ENCODE measurements around the gene POLR3A. TPM values are rescaled to one million over a fixed set of nuclear protein-coding genes. Genes with fewer than 3 reads are reported as not detected.

Gene POLR3A
- total and polyA plus RNA-seq, 2 donors (not counting 1 experiment from before 2014, with no cell fraction given) = 5.4 to 18.4 TPM

GRCh38 chr10:77993620-77994019, 35.7 kb downstream of the POLR3A start:
- H3K4me3 Mint-ChIP-seq = no peak overlapping the region
- intact Hi-C loops (cut with micrococcal nuclease) = no loop called here
- DNase-seq (no peak), ATAC-seq (ENCODE audit: low read depth) (no peak)
- no peak overlapping the region for H2AFZ ChIP-seq (ENCODE audit: insufficient read depth, low read depth, low read length, poor library complexity, severe bottlenecking)
- no peak overlapping the region for H3K9ac ChIP-seq (ENCODE audit: low read length)
- no peaks in the 10 kb centered on the region for H3K9me3 ChIP-seq (ENCODE audit: control extremely low read depth in 1 of 3, control insufficient read depth in 2 of 3, insufficient read depth in 1 of 3, low read length in 2 of 3)
- H3K4me2 ChIP-seq (replicated peaks; ENCODE audit: low read depth, low read length, poor library complexity, severe bottlenecking) = no peak overlapping the region
- WGBS (ENCODE audit: insufficient coverage) = 100% methylated on average over 1 of the region's 3 CpGs
- no peak overlapping the region for H3K27ac ChIP-seq (ENCODE audit: low read length in 2 of 2)
- CTCF ChIA-PET = no interaction called here
- H3K4me3 ChIP-seq (ENCODE audit: control extremely low read depth in 1 of 5, extremely low read depth in 1 of 5, insufficient read depth in 1 of 5, low read depth in 2 of 5, low read length in 4 of 5) = no peak overlapping the region
- H3K9me3 Mint-ChIP-seq (ENCODE audit: insufficient read depth) = no peaks in the 10 kb centered on the region
- H3K36me3 ChIP-seq (replicated peaks in 1 of 2; ENCODE audit: control extremely low read depth in 1 of 2, control insufficient read depth in 1 of 2, extremely low read depth in 1 of 2, insufficient read depth in 2 of 2, low read length in 1 of 2) = peaks cover 5 to 54% of the 10 kb centered on the region in 2 experiments
- TF ChIP-seq, protein P1, sequence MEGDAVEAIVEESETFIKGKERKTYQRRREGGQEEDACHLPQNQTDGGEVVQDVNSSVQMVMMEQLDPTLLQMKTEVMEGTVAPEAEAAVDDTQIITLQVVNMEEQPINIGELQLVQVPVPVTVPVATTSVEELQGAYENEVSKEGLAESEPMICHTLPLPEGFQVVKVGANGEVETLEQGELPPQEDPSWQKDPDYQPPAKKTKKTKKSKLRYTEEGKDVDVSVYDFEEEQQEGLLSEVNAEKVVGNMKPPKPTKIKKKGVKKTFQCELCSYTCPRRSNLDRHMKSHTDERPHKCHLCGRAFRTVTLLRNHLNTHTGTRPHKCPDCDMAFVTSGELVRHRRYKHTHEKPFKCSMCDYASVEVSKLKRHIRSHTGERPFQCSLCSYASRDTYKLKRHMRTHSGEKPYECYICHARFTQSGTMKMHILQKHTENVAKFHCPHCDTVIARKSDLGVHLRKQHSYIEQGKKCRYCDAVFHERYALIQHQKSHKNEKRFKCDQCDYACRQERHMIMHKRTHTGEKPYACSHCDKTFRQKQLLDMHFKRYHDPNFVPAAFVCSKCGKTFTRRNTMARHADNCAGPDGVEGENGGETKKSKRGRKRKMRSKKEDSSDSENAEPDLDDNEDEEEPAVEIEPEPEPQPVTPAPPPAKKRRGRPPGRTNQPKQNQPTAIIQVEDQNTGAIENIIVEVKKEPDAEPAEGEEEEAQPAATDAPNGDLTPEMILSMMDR (IDR thresholded peaks at IDR 0.05) = no peak
- TF ChIP-seq EZH2 (IDR thresholded peaks at IDR 0.05; ENCODE audit: borderline replicate concordance, insufficient read depth, low read depth, low read length, poor library complexity, severe bottlenecking) = no peak
- no peak overlapping the region for H3K27ac Mint-ChIP-seq
- no peaks in the 10 kb centered on the region for H3K4me1 Mint-ChIP-seq
- no peaks in the 10 kb centered on the region for H3K79me2 ChIP-seq (ENCODE audit: control insufficient read depth, insufficient read depth, low read length)
- POLR2A ChIA-PET = no interaction called here
- H3K27me3 ChIP-seq (replicated peaks in 1 of 4; ENCODE audit: control extremely low read depth in 1 of 4, control insufficient read depth in 3 of 4, insufficient read depth in 4 of 4, low read length in 3 of 4) = no peaks in the 10 kb centered on the region
- H3K27me3 Mint-ChIP-seq = no peaks in the 10 kb centered on the region
- peaks cover 7% of the 10 kb centered on the region for H4K20me1 ChIP-seq (ENCODE audit: control insufficient read depth, insufficient read depth, low read length, poor library complexity, severe bottlenecking)
- H3K4me1 ChIP-seq (ENCODE audit: control insufficient read depth in 2 of 2, insufficient read depth in 2 of 2, low read length in 2 of 2) = no peaks in the 10 kb centered on the region

GRCh38 chr10:77989081-77989724, 40.1 kb downstream of the POLR3A start:
- Mint-ChIP-seq H3K9me3 (ENCODE audit: insufficient read depth) (no peaks in the 10 kb centered on the region), H3K4me3 (no peak overlapping the region), H3K27me3 (no peaks in the 10 kb centered on the region), H3K27ac (no peak overlapping the region), H3K4me1 (no peaks in the 10 kb centered on the region)
- H3K9ac ChIP-seq (ENCODE audit: low read length) = no peak overlapping the region
- TF ChIP-seq, protein P1 (IDR thresholded peaks at IDR 0.05) = no peak
- TF ChIP-seq EZH2 (IDR thresholded peaks at IDR 0.05; ENCODE audit: borderline replicate concordance, insufficient read depth, low read depth, low read length, poor library complexity, severe bottlenecking) = no peak
- H3K27ac ChIP-seq (ENCODE audit: low read length in 2 of 2) = no peak overlapping the region
- 94% methylated on average over 11 of the region's 11 CpGs for WGBS (ENCODE audit: insufficient coverage)
- H3K4me1 ChIP-seq (ENCODE audit: control insufficient read depth in 2 of 2, insufficient read depth in 2 of 2, low read length in 2 of 2) = no peaks in the 10 kb centered on the region
- intact Hi-C loops (cut with micrococcal nuclease) = no loop called here
- peaks cover 7% of the 10 kb centered on the region for H4K20me1 ChIP-seq (ENCODE audit: control insufficient read depth, insufficient read depth, low read length, poor library complexity, severe bottlenecking)
- peaks cover 4 to 92% of the 10 kb centered on the region in 2 experiments for H3K36me3 ChIP-seq (replicated peaks in 1 of 2; ENCODE audit: control extremely low read depth in 1 of 2, control insufficient read depth in 1 of 2, extremely low read depth in 1 of 2, insufficient read depth in 2 of 2, low read length in 1 of 2)
- no peaks in the 10 kb centered on the region for H3K27me3 ChIP-seq (replicated peaks in 1 of 4; ENCODE audit: control extremely low read depth in 1 of 4, control insufficient read depth in 3 of 4, insufficient read depth in 4 of 4, low read length in 3 of 4)
- ChIA-PET POLR2A (no interaction called here), CTCF (interaction anchor here (1.0 kb wide), 1 partner anchor 142 kb away, joined by 3 read pairs; no protein-coding TSS in a partner anchor)
- ATAC-seq (ENCODE audit: low read depth) = no peak
- H3K79me2 ChIP-seq (ENCODE audit: control insufficient read depth, insufficient read depth, low read length) = no peaks in the 10 kb centered on the region
- no peak overlapping the region for H3K4me2 ChIP-seq (replicated peaks; ENCODE audit: low read depth, low read length, poor library complexity, severe bottlenecking)
- no peaks in the 10 kb centered on the region for H3K9me3 ChIP-seq (ENCODE audit: control extremely low read depth in 1 of 3, control insufficient read depth in 2 of 3, insufficient read depth in 1 of 3, low read length in 2 of 3)
- no peak overlapping the region for H2AFZ ChIP-seq (ENCODE audit: insufficient read depth, low read depth, low read length, poor library complexity, severe bottlenecking)
- no peak for DNase-seq
- H3K4me3 ChIP-seq (ENCODE audit: control extremely low read depth in 1 of 5, extremely low read depth in 1 of 5, insufficient read depth in 1 of 5, low read depth in 2 of 5, low read length in 4 of 5) = no peak overlapping the region

Measured in B cell (primary cell).